ENCODE data around the gene CSRNP3.

The CSRNP3 gene

GRCh38 chr2:165692906-165693305 is 223.4 kb downstream of the CSRNP3 start:
- DNase-seq = no peak

GRCh38 chr2:165693838-165694237 is 224.3 kb downstream of the CSRNP3 start:
- DNase-seq = no peak

- peak; percentile 94 for DNase-seq
These were observed 228.4 kb downstream of the CSRNP3 start for GRCh38 chr2:165697748-165698443.

GRCh38 chr2:165698444-165698884 is 229.0 kb downstream of the CSRNP3 start:
- peak; percentile 91 for DNase-seq

- DNase-seq = no peak
These were observed 230.4 kb downstream of the CSRNP3 start for GRCh38 chr2:165699946-165700345.

- no peak for DNase-seq
These were observed 231.0 kb downstream of the CSRNP3 start for GRCh38 chr2:165700531-165700930.

GRCh38 chr2:165701147-165701546 is 231.6 kb downstream of the CSRNP3 start:
- no peak for DNase-seq

- no peak for DNase-seq
These were observed 237.5 kb downstream of the CSRNP3 start for GRCh38 chr2:165706960-165707487.

- no peak for DNase-seq
These were observed 246.6 kb downstream of the CSRNP3 start for GRCh38 chr2:165716091-165716490.

GRCh38 chr2:165718610-165719210 is 249.2 kb downstream of the CSRNP3 start:
- no peak for DNase-seq

- no peak for DNase-seq
These were observed 251.0 kb downstream of the CSRNP3 start for GRCh38 chr2:165720511-165720910.

GRCh38 chr2:165725421-165725820 is 255.9 kb downstream of the CSRNP3 start:
- no peak for DNase-seq
